Mammary epithelial cell (primary cell): ENCODE results near the gene ATRX.

Experiments
- EZH2 ChIP-seq: IDR thresholded peaks from 2 replicates; pipeline ENCODE4 v1.6.1; 2012; ENCODE audit warnings: low read length, inconsistent platforms, borderline replicate concordance
- TF ChIP-seq, protein P1 (sequence below), 2 donors: IDR thresholded peaks in 1 of 2; conservative IDR thresholded peaks in 1 of 2; 2 replicates each; pipeline ENCODE4 v1.5.1; 2011 to 2012; ENCODE audit warnings: inconsistent platforms in 2 of 2, low read length in 2 of 2, mild to moderate bottlenecking in 2 of 2, control low read depth in 1 of 2, low read depth in 1 of 2; ENCODE audit not compliant: insufficient read depth in 1 of 2; ENCODE audit errors: extremely low read depth in 1 of 2

DNA sequence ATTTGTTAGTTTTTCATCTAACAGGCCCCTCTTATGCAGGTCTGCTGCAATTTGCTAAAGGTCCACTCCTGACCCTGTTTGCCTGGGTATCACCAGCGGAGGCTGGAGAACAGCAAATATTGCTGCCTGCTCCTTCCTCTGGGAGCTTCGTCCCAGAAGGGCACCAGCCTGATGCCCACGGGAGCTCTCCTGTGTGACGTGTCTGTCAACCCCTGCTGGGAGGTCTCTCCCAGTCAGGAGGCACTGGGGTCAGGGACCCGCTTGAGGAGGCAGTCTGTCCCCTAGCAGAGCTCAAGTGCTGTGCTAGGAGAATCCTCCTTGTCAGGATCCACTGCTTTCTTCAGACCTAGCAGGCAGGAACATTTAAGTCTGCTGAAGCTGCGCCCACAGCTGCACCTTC lies 30.5 kb downstream of the ATRX start:
- TF ChIP-seq, protein P1, sequence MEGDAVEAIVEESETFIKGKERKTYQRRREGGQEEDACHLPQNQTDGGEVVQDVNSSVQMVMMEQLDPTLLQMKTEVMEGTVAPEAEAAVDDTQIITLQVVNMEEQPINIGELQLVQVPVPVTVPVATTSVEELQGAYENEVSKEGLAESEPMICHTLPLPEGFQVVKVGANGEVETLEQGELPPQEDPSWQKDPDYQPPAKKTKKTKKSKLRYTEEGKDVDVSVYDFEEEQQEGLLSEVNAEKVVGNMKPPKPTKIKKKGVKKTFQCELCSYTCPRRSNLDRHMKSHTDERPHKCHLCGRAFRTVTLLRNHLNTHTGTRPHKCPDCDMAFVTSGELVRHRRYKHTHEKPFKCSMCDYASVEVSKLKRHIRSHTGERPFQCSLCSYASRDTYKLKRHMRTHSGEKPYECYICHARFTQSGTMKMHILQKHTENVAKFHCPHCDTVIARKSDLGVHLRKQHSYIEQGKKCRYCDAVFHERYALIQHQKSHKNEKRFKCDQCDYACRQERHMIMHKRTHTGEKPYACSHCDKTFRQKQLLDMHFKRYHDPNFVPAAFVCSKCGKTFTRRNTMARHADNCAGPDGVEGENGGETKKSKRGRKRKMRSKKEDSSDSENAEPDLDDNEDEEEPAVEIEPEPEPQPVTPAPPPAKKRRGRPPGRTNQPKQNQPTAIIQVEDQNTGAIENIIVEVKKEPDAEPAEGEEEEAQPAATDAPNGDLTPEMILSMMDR (conservative IDR thresholded peaks at IDR 0.05 in 1 of 2, IDR thresholded peaks at IDR 0.05 in 1 of 2; ENCODE audit: extremely low read depth in 1 of 2, insufficient read depth in 1 of 2, low read depth in 1 of 2, low read length in 2 of 2): no peak
- no peak for TF ChIP-seq EZH2
